22Rv1 (cell line): Measurements from ENCODE around the gene ANTXR1.

Experiments used
- ZFX ChIP-seq: fragments of 450-650 bp; IDR thresholded peaks from 2 replicates; pipeline ENCODE4 v1.6.1; 2017; ENCODE audit warnings: antibody characterized with exemption, borderline replicate concordance
- TF ChIP-seq, protein P1 (sequence below): fragments of 450-650 bp; IDR thresholded peaks from 2 replicates; pipeline ENCODE4 v1.5.1; 2017; ENCODE audit warnings: mild to moderate bottlenecking

- TF ChIP-seq, protein P1, sequence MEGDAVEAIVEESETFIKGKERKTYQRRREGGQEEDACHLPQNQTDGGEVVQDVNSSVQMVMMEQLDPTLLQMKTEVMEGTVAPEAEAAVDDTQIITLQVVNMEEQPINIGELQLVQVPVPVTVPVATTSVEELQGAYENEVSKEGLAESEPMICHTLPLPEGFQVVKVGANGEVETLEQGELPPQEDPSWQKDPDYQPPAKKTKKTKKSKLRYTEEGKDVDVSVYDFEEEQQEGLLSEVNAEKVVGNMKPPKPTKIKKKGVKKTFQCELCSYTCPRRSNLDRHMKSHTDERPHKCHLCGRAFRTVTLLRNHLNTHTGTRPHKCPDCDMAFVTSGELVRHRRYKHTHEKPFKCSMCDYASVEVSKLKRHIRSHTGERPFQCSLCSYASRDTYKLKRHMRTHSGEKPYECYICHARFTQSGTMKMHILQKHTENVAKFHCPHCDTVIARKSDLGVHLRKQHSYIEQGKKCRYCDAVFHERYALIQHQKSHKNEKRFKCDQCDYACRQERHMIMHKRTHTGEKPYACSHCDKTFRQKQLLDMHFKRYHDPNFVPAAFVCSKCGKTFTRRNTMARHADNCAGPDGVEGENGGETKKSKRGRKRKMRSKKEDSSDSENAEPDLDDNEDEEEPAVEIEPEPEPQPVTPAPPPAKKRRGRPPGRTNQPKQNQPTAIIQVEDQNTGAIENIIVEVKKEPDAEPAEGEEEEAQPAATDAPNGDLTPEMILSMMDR = no peak
- no peak for TF ChIP-seq ZFX
These were observed 7.8 kb downstream of the ANTXR1 start for GRCh38 chr2:69020496-69021426.
